ENCODE measurements around the gene KRTAP9-4. TPM values are rescaled to one million over a fixed set of nuclear protein-coding genes. Genes with fewer than 3 reads are reported as not detected.
A peak's percentile ranks its signal among the peaks of the same experiment; 100 is the strongest.

Gene KRTAP9-4
- polyA plus RNA-seq, 2 of the 4 experiments (the other 2 are of a cell fraction), result not detected

GRCh38 chr17:41278176-41278955 lies 28.9 kb downstream of the KRTAP9-4 start:
- DNase-seq (ENCODE audit: low read depth in 1 of 2, low spot score in 1 of 2) (no peak), FAIRE-seq (no peak), ATAC-seq (0 out of 6 replicates have a peak, but pooled peaks of 1 of the 2 experiments have one; percentile 19)
- H3K4me2 ChIP-seq, result no peak overlapping the region
- H3K27ac ChIP-seq, result no peak overlapping the region
- no peaks in the 10 kb centered on the region for H3K4me1 ChIP-seq
- TF ChIP-seq HOXB5 (CRISPR knock-in tag; IDR thresholded peaks at IDR 0.05) (no peak), GATA3 (IDR thresholded peaks at IDR 0.05; ENCODE audit: borderline replicate concordance) (no peak), POLR2A (IDR thresholded peaks at IDR 0.05; ENCODE audit: low read length) (no peak), ATOH8 (CRISPR knock-in tag; IDR thresholded peaks at IDR 0.05; ENCODE audit: low read depth) (no peak)
- CTCF ChIA-PET, result interaction anchor here (1.0 kb wide), 2 partner anchors 19 to 217 kb away, joined by 3 read pairs; no protein-coding TSS in a partner anchor
- no peak overlapping the region for H3K4me3 ChIP-seq
- POLR2A ChIA-PET, result no interaction called here
- no peaks in the 10 kb centered on the region for H3K9me3 ChIP-seq
- 63% methylated on average over 3 of the region's 3 CpGs for WGBS (ENCODE audit: missing lambda C conversion rate)

GRCh38 chr17:41284043-41284442 lies 34.6 kb downstream of the KRTAP9-4 start:
- WGBS (ENCODE audit: missing lambda C conversion rate), result 39% methylated on average over 3 of the region's 3 CpGs
- H3K4me1 ChIP-seq, result peaks cover 20% of the 10 kb centered on the region
- ChIA-PET POLR2A (no interaction called here), CTCF (interaction anchor here (1.1 kb wide), 1 partner anchor 266 kb away, joined by 3 read pairs; no protein-coding TSS in a partner anchor)
- peak overlapping the region; percentile 5; the same call in 1 of the 3 replicates for H3K4me2 ChIP-seq
- no peak for ATAC-seq
- no peak overlapping the region for H3K4me3 ChIP-seq
- no peak overlapping the region for H3K27ac ChIP-seq
- FAIRE-seq, result no peak
- DNase-seq (ENCODE audit: low read depth in 1 of 2, low spot score in 1 of 2), result no peak
- no peak for TF ChIP-seq HEYL (CRISPR knock-in tag; IDR thresholded peaks at IDR 0.05)
- no peak for TF ChIP-seq USF2 (IDR thresholded peaks at IDR 0.05)
- no peak for TF ChIP-seq TFCP2L1 (CRISPR knock-in tag; IDR thresholded peaks at IDR 0.05)
- no peak for TF ChIP-seq TP53 (CRISPR knock-in tag; IDR thresholded peaks at IDR 0.05)
- TF ChIP-seq CHD4 (IDR thresholded peaks at IDR 0.05; ENCODE audit: borderline replicate concordance), result no peak
- no peak for TF ChIP-seq ZFP36 (IDR thresholded peaks at IDR 0.05; ENCODE audit: borderline replicate concordance, partially characterized antibody)
- TF ChIP-seq CBX2 (IDR thresholded peaks at IDR 0.05; ENCODE audit: borderline replicate concordance, low read depth), result no peak
- no peak for TF ChIP-seq HOXB5 (CRISPR knock-in tag; IDR thresholded peaks at IDR 0.05)
- TF ChIP-seq PHF8 (IDR thresholded peaks at IDR 0.05; ENCODE audit: borderline replicate concordance, low read depth), result no peak
- no peak for TF ChIP-seq JUNB (IDR thresholded peaks at IDR 0.05)
- no peak for TF ChIP-seq EP300 (IDR thresholded peaks at IDR 0.05)
- no peak for TF ChIP-seq CEBPB (IDR thresholded peaks at IDR 0.05)
- TF ChIP-seq ELK1 (IDR thresholded peaks at IDR 0.05; ENCODE audit: low read depth, low read length), result no peak
- no peak for TF ChIP-seq BHLHE40 (IDR thresholded peaks at IDR 0.05; ENCODE audit: low read depth, low read length)
- TF ChIP-seq CBX8 (IDR thresholded peaks at IDR 0.05), result no peak
- no peak for TF ChIP-seq E2F6 (IDR thresholded peaks at IDR 0.05; ENCODE audit: borderline replicate concordance, low read depth)
- TF ChIP-seq MAFK (IDR thresholded peaks at IDR 0.05; ENCODE audit: partially characterized antibody), result no peak
- no peaks in the 10 kb centered on the region for H3K9me3 ChIP-seq

GRCh38 chr17:41284546-41284945 lies 35.1 kb downstream of the KRTAP9-4 start:
- FAIRE-seq (no peak), ATAC-seq (no peak), DNase-seq (ENCODE audit: low read depth in 1 of 2, low spot score in 1 of 2) (no peak)
- 44% methylated on average over 2 of the region's 2 CpGs for WGBS (ENCODE audit: missing lambda C conversion rate)
- peak overlapping the region; percentile 5; the same call in 1 of the 3 replicates for H3K4me2 ChIP-seq
- no peak overlapping the region for H3K27ac ChIP-seq
- no peaks in the 10 kb centered on the region for H3K9me3 ChIP-seq
- TF ChIP-seq CBX8 (IDR thresholded peaks at IDR 0.05) (no peak), FOSB (CRISPR knock-in tag; IDR thresholded peaks at IDR 0.05) (no peak), NR3C1 (IDR thresholded peaks at IDR 0.05) (no peak), RNF2 (IDR thresholded peaks at IDR 0.05; ENCODE audit: borderline replicate concordance, low read depth) (no peak), BHLHE40 (IDR thresholded peaks at IDR 0.05; ENCODE audit: low read depth, low read length) (no peak), EHF (CRISPR knock-in tag; IDR thresholded peaks at IDR 0.05) (no peak), ESRRA (IDR thresholded peaks at IDR 0.05; ENCODE audit: borderline replicate concordance, low read length) (no peak)
- H3K4me1 ChIP-seq, result peaks cover 20% of the 10 kb centered on the region
- POLR2A ChIA-PET, result no interaction called here
- CTCF ChIA-PET, result no interaction called here
- H3K4me3 ChIP-seq, result no peak overlapping the region

Data from A549 (cell line).